Hepatocyte (in vitro differentiated cells): ENCODE results near the gene PTPN3. TPM values are rescaled to one million over a fixed set of nuclear protein-coding genes. Genes with fewer than 3 reads are reported as not detected.

Source experiments
- DNase-seq: peaks from one replicate; pipeline ENCODE4 v3.0.0-alpha.2; 2016; ENCODE audit warnings: low spot score
- H2AFZ ChIP-seq: fragments of 200-600 bp; sonication (generic); 2 replicates; pipeline ENCODE4 v1.6.0; 2016; ENCODE audit warnings: antibody characterized with exemption, mild to moderate bottlenecking
- H3K27ac ChIP-seq: fragments of 200-600 bp; sonication (generic); 2 replicates; pipeline ENCODE4 v1.5.1; 2016; ENCODE audit warnings: mild to moderate bottlenecking
- H3K27me3 ChIP-seq: fragments of 200-600 bp; sonication (generic); 2 replicates; pipeline ENCODE4 v1.6.1; 2016
- H3K36me3 ChIP-seq: fragments of 200-600 bp; sonication (generic); replicated peaks from 2 replicates; pipeline ENCODE4 v1.5.1; 2016; ENCODE audit warnings: low read depth; ENCODE audit not compliant: insufficient read depth
- H3K4me1 ChIP-seq: fragments of 200-600 bp; sonication (generic); 2 replicates; pipeline ENCODE4 v1.5.1; 2016; ENCODE audit warnings: mild to moderate bottlenecking, moderate library complexity; ENCODE audit not compliant: insufficient read depth
- H3K4me2 ChIP-seq: fragments of 200-600 bp; sonication (generic); 2 replicates; pipeline ENCODE4 v1.6.0; 2016
- H3K4me3 ChIP-seq: fragments of 200-600 bp; sonication (generic); 2 replicates; pipeline ENCODE4 v1.5.1; 2016; ENCODE audit warnings: mild to moderate bottlenecking
- H3K79me2 ChIP-seq: fragments of 200-600 bp; sonication (generic); 2 replicates; pipeline ENCODE4 v1.6.0; 2017; ENCODE audit warnings: mild to moderate bottlenecking
- H3K9me2 ChIP-seq: fragments of 200-600 bp; sonication (generic); replicated peaks from 2 replicates; pipeline ENCODE4 v1.6.0; 2017; ENCODE audit warnings: mild to moderate bottlenecking; ENCODE audit not compliant: insufficient read depth
- H3K9me3 ChIP-seq: fragments of 200-600 bp; sonication (generic); 2 replicates; pipeline ENCODE4 v1.5.1; 2016; ENCODE audit warnings: low read depth, mild to moderate bottlenecking
- H4K20me1 ChIP-seq: fragments of 200-600 bp; sonication (generic); 2 replicates; pipeline ENCODE4 v1.6.0; 2016; ENCODE audit warnings: mild to moderate bottlenecking; ENCODE audit not compliant: insufficient read depth, poor library complexity, severe bottlenecking
- CTCF ChIP-seq: fragments of 200-600 bp; sonication (generic); IDR thresholded peaks from 2 replicates; pipeline ENCODE4 v1.5.1; 2016; ENCODE audit warnings: antibody characterized with exemption, mild to moderate bottlenecking; ENCODE audit not compliant: poor library complexity
- EZH2 ChIP-seq: fragments of 200-600 bp; sonication (generic); IDR thresholded peaks from 2 replicates; pipeline ENCODE4 v1.6.1; 2016; ENCODE audit warnings: antibody characterized with exemption, mild to moderate bottlenecking, borderline replicate concordance
- EZH2phosphoT487 ChIP-seq: fragments of 200-600 bp; sonication (generic); IDR thresholded peaks from one replicate; pipeline ENCODE4 v1.6.1; 2018; ENCODE audit warnings: antibody characterized with exemption, mild to moderate bottlenecking, low read depth, moderate library complexity; ENCODE audit not compliant: unreplicated experiment, severe bottlenecking
- WGBS: methylation state at CpG from one replicate; pipeline ENCODE4 v1.1.6; 2016; ENCODE audit warnings: low lambda C conversion rate; ENCODE audit errors: missing lambda C conversion rate; 5-methylcytosine and 5-hydroxymethylcytosine counted together
- polyA plus RNA-seq: library from polyadenylated mRNA; unstranded; fragments of >200 nt; fragmentation: Nextera tagmentation; extraction: Ambion mirVana; gene quantifications from 2 replicates; pipeline ENCODE4 v1.2.1, GENCODE V29; 2016
- total RNA-seq: library from RNA; depleted of rRNA; stranded (reverse); fragments of >200 nt; gene quantifications from 2 replicates; pipeline ENCODE4 v1.2.3, GENCODE V29; 2014

PTPN3 gene
- total and polyA plus RNA-seq, 2 experiments from 2014 or later = 4.4 to 12.1 TPM

DNA sequence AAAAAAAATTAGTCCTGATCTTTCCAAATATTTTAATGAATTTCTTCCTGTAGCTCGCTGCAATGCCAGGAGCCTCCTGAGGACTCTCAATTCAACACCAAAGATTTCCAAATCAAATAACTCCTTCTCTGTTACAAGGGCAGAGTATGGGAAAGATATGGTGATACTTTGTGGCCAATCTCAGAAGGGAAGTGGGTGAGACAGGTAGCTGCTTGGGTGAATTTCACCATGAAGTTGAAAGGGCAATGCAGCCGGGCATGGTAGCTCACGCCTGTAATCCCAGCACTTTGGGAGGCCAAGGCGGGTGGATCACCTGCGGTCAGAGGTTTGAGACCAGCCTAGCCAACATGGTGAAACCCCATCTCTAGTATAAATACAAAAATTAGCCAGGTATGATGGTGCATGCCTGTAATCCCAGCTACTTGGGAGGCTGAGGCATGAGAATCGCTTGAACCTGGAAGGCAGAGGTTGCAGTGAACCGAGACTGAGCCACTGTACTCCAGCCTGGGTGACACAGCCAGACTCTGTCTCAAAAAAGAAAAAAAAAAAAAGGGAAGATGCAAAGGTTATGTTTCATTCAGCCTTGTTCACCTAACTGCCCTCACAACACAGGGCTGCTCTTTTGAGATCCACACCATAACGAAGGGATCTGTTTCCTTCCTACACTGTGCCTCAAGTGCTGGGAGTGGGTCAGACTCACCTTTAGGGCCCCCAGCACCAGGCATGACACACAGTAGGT lies 58.6 kb downstream of the PTPN3 start:
- H3K9me2 ChIP-seq = no peaks in the 10 kb centered on the region
- no peak overlapping the region for H3K27ac ChIP-seq
- no peak overlapping the region for H3K4me2 ChIP-seq
- H3K79me2 ChIP-seq = no peaks in the 10 kb centered on the region
- no peaks in the 10 kb centered on the region for H3K4me1 ChIP-seq
- no peaks in the 10 kb centered on the region for H3K9me3 ChIP-seq
- no peak overlapping the region for H2AFZ ChIP-seq
- no peak for DNase-seq
- no peaks in the 10 kb centered on the region for H3K36me3 ChIP-seq
- no peak for TF ChIP-seq EZH2phosphoT487
- TF ChIP-seq EZH2 = no peak
- no peak for TF ChIP-seq CTCF
- no peaks in the 10 kb centered on the region for H4K20me1 ChIP-seq
- 92% methylated on average over 8 of the region's 8 CpGs for WGBS
- no peaks in the 10 kb centered on the region for H3K27me3 ChIP-seq
- H3K4me3 ChIP-seq = no peak overlapping the region

DNA sequence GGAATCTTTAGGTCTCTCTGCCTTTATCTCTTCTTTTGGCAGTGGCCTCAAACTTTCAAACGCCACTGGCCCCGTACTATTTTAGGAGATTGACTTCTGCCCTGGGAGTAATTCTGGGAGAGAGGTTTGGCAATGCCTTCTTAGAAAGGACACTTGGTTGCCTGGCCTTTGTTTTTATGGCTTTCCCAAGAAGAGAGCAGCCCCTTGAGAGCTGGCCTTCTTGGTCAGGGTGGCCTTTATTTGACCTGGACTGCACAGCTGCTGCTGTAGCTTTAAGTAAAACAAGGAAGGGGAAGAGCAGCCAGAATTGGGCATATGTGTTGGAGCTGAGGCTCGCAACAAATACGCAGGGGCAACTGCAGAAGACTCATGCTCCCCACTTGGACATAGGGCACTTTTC lies 60.8 kb downstream of the PTPN3 start:
- TF ChIP-seq EZH2phosphoT487 (no peak), CTCF (no peak), EZH2 (no peak)
- H4K20me1 ChIP-seq = no peaks in the 10 kb centered on the region
- H2AFZ ChIP-seq = no peak overlapping the region
- H3K27ac ChIP-seq = no peak overlapping the region
- H3K4me3 ChIP-seq = no peak overlapping the region
- H3K79me2 ChIP-seq = no peaks in the 10 kb centered on the region
- H3K4me1 ChIP-seq = no peaks in the 10 kb centered on the region
- no peak overlapping the region for H3K4me2 ChIP-seq
- WGBS = 74% methylated on average over 4 of the region's 4 CpGs
- no peaks in the 10 kb centered on the region for H3K9me3 ChIP-seq
- DNase-seq = no peak
- H3K9me2 ChIP-seq = no peaks in the 10 kb centered on the region
- H3K27me3 ChIP-seq = no peaks in the 10 kb centered on the region
- H3K36me3 ChIP-seq = no peaks in the 10 kb centered on the region

GRCh38 chr9:109436071-109436470 lies 62.0 kb downstream of the PTPN3 start:
- Histone ChIP-seq H3K9me2 (no peaks in the 10 kb centered on the region), H3K36me3 (no peaks in the 10 kb centered on the region), H3K27ac (no peak overlapping the region), H3K4me3 (no peak overlapping the region), H3K4me1 (no peaks in the 10 kb centered on the region), H3K27me3 (no peaks in the 10 kb centered on the region), H4K20me1 (no peaks in the 10 kb centered on the region), H3K4me2 (no peak overlapping the region), H3K79me2 (no peaks in the 10 kb centered on the region), H3K9me3 (no peaks in the 10 kb centered on the region), H2AFZ (no peak overlapping the region)
- DNase-seq = no peak
- WGBS = 88% methylated on average over 3 of the region's 3 CpGs
- no peak for TF ChIP-seq EZH2
- TF ChIP-seq EZH2phosphoT487 = no peak
- TF ChIP-seq CTCF = no peak
